ENCODE results near the gene CEP41.

CEP41 gene, protein sequence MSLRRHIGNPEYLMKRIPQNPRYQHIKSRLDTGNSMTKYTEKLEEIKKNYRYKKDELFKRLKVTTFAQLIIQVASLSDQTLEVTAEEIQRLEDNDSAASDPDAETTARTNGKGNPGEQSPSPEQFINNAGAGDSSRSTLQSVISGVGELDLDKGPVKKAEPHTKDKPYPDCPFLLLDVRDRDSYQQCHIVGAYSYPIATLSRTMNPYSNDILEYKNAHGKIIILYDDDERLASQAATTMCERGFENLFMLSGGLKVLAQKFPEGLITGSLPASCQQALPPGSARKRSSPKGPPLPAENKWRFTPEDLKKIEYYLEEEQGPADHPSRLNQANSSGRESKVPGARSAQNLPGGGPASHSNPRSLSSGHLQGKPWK

DNA sequence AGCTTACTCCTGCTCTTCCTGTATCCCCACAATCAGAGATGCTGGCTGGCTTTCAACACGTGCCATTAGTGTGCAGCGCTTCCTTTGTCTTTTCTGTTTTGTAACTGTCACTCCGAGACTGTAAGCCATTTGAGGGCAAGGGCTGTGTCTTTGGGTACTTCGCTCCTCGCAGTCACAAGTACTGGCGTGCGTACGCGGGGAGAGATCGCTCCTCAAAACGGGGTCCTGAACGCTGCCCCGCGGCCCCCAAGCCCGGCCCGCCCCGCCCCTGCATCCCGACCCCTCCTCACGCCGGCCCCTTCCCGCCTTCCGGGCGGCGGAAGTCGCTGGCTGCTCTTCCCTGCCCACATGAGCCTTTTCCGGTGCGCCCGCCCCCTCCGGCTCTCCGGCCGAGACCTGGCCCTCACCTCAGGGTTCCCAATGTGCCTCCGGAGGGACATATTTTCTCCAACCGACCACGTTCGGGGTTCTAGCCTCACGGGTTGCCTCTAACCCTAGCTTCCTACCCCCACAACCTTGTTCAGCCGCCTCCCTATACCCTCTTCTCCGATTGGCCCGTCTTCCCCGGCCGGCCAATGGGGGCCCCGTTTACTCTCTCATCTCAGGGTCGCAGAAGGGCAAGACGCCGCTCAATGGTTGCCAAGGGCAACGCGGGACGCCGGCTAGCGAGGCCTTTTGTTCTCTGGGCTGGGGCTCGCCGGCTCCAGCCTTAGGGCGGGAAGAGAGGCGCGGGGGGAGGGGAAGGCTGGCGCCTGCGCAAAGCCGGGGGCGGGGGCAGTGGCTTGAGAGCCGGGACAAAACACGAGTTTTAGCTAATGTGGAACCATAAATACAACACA is at the start of gene CEP41:
TSS of gene CEP41 (minus strand) at position 490 of the 839 bp plus-strand sequence. CDS start at position 440, 50 bp downstream.
- DNase-seq: peak; percentile 84

GRCh38 chr7:130490311-130490791 is 49.5 kb upstream of the CEP41 start:
- no peak for DNase-seq

DNA sequence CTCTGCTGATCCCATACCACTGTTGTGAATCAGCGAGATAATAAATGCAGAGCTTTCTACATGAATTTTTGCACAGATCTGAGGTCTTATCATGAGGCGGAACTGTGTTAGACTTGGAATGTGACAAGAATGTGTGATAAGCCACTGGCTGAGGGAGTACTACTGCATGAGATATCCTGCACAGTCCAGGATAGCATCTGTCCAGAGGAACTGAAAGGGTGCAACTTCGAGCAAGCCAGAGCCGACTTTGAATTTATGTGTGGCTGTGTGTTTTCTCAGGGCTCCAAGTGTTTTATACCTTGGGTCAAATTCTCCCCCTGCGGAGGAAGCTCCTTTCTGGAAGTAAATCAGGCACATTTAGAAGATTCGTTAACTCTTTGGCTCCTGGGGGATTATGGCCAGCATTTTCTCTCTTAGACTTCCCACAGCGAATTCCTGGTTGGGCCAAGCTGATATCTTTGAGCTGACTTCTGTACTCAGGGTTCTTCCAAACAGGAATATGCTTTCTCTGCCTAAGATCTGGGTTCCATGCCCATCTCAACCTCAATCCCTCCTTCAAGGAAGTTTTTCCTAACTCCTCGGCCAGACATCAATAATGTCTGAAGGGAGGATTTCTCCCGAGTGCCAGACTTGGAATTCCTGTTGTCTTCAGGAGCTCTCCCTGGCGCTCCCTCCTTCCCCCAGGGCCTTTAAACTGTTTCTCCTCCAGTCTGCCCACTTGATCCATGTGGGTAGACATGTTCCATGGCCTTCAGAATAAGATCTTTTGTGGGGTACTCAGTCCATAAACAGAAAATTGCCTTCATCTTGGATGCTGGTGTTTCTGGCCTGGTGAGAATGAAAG is 48.5 kb upstream of the CEP41 start:
- no peak for DNase-seq

- DNase-seq: no peak
Observed at GRCh38 chr7:130488392-130489139, 47.8 kb upstream of the CEP41 start.

DNA sequence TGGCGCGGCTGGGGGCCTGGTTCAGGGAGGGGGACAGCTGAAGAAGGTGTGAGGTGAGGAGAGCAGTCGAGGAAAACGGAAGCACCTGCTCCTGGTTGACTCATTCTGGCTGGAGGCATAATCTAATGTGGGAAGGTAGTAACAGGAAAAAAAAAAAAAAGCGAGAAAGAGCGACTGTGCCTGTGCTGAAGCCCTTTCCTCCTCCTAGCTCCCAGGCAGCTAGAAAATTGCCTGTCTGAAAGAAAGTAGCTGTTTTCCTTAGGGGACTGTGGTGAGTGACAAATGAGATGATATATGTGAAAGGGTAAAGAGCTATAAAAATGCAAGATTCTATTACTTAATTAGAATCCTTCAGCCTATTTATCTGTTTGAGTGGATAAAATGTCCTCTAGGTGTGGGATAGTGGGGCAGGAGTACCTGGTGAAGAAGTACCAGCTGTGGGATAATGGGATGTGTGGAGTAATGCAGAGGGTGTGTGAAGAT is 46.2 kb upstream of the CEP41 start:
- DNase-seq: no peak

- DNase-seq: peak; percentile 37
Observed at GRCh38 chr7:130486114-130486953, 45.5 kb upstream of the CEP41 start.

- no peak for DNase-seq
Observed at GRCh38 chr7:130485734-130486113, 44.9 kb upstream of the CEP41 start.

GRCh38 chr7:130483031-130483430 is 42.2 kb upstream of the CEP41 start:
- DNase-seq: no peak

DNA sequence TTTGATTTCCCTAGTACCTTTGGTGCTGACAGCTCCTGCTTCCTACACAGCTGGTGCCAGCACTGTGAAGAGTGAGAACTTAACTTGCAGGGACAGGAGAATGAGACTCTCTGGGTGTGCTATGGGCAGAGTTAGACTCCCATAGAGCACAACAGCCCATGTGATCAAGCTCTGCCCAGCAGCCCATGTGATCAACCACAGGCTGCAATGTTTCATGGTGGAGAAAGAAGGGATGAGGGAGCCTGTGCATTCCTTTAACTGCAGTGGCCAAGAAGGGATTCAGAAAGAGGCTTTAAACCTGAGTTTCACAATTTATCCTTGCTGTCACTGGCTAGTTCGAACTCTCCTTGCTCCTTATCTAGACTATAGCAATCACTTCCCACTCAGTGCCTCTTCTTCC is 41.1 kb upstream of the CEP41 start:
- no peak for DNase-seq

GRCh38 chr7:130479716-130480400 is 39.0 kb upstream of the CEP41 start:
- no peak for DNase-seq

DNA sequence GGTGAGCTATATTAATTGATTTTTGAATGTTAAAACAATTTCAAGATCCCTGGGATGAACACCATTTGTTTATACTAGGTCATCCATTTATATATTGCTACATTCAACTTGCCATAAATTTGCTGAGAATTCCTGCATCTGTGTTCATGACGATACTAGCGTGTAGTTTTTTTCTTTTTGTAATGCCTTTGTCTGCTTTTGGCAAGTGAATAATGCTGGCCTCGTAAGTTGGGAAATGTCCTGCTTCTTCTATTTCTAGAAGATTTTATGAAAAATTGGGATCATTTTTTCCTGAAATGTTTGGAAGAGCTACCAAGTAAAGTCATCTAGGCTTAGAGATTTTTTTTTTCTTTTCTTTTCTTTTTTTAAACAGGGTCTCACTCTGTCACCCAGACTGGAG is 38.2 kb upstream of the CEP41 start:
- DNase-seq: no peak

DNA sequence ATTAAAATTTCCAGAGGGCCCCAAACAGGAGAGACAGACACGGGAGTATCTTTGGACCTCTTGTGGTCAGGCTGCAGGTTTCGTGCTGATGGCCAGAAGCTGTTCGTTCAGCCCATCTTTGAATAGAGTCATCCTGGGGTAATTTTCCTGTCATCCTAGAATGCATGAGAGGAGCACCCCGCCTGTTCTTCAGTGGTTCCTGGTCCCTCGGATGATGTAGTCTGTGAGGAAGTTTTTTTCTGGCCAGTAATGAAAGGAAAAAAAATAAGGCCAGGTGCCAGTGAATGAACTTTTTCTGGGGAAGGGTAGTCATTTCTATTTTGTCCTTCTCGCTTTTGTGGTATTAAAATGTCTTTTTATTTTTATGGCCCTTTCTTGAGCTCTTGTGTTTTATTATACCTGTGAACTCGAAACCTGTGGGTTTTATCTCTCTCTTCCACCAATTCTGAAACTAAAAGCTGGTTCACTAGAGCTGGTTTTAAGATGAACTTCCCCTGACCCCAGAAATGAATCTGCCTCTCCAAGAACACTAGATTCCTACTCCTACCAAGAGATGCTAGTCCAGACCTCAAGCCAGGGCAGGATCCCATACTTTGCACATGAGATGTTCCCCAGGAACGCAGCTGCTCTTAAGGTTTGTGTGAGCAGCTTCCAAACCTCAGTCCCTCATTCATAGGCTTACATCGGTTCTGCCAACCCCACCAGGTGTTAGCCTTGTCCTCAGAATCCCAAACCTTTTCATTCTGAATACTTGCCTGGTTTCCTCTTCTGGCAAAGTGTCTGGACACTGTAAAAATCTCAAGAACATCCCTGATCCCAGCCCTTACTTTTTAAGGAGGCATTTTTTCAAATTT is 35.7 kb upstream of the CEP41 start:
- no peak for DNase-seq

DNA sequence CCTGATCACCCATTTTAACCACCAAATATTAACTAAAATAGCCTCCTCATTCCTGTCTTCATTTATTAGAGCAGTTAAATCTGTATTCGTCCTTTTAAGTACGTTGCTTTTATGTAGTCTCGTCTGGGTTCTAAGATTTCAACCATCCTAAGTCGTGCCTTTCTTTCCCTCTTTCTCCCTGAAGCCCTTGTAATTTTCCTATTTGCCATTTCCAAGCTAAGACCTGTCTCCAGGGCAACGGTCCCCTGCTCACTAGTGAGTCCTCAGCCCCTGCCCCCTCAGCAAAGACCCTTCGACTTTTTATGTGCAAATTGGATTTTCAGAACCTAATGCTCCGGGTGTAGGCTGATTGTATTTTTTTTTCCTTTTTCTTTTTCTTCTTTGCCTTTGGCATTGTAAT is 35.0 kb upstream of the CEP41 start:
- no peak for DNase-seq

DNA sequence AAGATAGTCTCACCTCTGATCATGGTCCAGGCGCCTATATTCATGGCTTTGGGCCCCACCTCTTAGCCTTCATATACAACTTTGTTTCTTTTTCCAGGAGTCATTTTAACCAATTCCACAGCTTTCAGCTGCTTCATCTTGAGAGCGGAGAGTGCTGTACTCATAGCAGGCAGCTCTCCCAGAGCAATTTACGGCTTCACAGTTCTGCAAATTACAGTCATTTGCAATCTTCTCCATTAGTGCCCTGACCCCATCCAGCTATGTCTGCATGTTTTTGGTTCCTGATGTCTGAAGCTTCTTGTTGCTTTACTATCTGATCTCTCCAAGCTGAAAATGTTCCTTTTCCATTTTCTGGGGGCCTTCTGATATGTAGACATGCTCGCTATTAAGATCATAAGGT is 33.1 kb upstream of the CEP41 start:
- DNase-seq: no peak

DNA sequence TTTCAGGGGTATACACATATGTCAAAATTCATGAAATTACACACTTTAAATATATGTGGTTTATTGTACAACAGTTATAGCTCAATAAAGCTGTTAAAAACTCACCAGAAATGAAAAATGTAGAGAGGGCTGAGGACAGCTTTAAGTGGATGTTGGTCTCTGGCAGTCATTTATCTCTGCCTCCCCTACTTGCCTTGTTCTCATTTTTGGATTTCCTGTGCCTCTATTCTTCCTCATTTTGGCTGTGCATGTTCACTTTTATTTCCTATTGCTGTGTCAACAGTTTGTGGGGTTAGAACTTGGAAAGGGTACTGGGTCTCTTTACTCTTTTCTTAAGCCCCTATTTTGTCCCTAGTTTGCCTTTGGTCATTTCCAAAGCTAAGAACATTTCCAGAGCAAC is 32.5 kb upstream of the CEP41 start:
- no peak for DNase-seq

- no peak for DNase-seq
Observed at GRCh38 chr7:130471974-130472373, 31.2 kb upstream of the CEP41 start.

- no peak for DNase-seq
Observed at GRCh38 chr7:130468612-130469011, 27.8 kb upstream of the CEP41 start.

GRCh38 chr7:130463553-130464434 is 23.0 kb upstream of the CEP41 start:
- DNase-seq: no peak

GRCh38 chr7:130461272-130461671 is 20.5 kb upstream of the CEP41 start:
- DNase-seq: no peak
